Inflammatory macrophage treated with lipopolysaccharide for 1 hour (primary cell): ENCODE results near the gene SHROOM4.

ENCODE experiments used
- DNase-seq, 2 donors: peaks; one replicate each; pipeline ENCODE4 v3.0.0-alpha.2; 2020 to 2022

SHROOM4 gene

DNA sequence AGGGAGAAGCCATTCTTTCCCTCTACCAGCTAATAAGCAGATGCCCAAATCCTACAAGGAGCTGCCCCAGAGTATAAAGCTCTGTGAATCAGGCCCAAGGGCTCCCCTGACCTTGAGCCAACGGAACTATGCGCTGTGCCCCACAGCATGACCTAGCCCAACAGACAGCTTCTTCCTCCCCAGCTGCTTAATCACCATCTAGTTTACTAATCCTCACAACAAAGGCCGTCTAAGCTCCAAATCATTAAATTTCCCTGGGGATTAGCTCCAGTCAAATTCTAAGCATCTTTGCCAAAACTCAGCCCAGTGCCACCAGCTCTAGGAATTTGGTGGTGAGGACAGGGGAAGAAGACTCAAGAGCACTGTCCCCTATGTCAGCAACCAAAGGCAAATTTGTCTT, 113.1 kb downstream of the SHROOM4 start:
- DNase-seq: no peak

GRCh38 chrX:50698944-50699343, 115.0 kb downstream of the SHROOM4 start:
- no peak for DNase-seq

GRCh38 chrX:50697691-50698090, 116.3 kb downstream of the SHROOM4 start:
- DNase-seq: no peak

DNA sequence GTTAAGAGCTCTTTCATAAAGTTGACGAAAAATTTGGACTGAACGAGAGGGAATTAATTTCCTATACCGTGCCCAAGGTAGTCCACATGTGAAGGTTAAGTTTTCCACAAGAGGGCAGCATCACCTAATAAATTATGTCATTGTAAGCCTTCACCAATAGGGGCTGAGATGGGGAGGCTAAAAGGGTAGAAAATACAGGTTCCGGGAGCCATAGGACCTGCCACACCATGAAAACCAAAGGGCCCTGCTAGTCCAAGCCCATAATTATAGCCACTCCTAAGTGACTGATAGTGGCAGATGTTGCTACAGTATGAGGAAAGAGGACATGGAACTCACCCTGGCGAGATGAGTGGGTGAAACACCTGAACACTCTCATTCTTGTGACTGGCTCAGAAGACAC, 122.2 kb downstream of the SHROOM4 start:
- peak; percentile 24 to 61 for DNase-seq

DNA sequence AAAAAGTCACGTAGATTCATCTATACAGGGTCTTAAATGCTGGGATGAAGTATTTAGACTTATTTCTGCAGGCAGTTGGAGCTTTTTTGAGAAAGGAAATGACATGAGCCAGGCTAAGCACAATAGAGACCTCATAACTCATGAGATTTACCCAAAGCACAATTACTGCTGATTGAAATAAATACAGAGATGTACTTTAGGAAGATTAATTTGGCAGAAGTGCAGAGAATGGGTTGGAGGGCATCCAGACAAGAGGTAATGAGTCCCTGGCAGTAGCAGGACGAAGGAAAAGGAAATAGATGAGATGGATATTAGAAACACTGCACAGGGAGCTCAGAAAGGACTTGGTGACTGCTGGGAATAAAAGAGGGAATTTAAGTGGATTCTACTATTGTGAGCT, 129.1 kb downstream of the SHROOM4 start:
- DNase-seq: no peak

DNA sequence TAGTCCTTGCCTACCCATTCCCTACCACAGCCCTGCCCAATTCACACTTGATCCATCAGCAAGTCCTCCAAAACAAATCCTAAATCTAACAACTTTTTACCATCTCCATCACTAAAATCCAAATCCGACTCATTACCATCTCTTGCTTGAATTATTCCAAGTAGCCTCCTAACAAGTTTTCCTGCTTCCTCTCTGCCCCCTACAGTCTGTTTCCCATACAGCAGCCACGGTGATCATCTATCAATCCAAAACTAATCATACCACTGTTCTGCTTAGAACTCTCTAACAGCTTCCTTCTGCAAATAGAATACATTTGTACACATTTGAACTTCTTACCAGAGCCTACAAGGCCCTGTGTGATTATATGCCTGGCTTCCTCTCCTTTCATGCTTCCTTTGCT, 133.0 kb downstream of the SHROOM4 start:
- DNase-seq: no peak

DNA sequence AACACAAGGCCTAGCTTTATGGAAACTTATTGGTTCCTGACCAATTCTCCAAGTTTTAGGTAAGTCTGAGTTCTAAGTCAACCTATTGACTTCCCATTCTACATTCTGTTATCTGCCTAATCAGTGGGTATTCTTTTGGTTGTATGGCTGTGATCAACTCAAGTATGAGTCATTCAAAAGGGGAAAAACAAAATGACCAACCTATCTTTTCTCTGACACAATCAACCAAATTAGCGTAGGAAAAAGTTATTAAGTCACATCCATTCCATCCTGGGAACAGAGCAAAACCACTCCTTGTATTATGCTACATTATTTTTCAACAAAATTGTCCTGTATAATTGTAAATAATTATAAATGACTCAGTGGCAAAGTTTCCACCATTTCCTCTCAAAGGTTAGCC, 136.2 kb downstream of the SHROOM4 start:
- DNase-seq: no peak

DNA sequence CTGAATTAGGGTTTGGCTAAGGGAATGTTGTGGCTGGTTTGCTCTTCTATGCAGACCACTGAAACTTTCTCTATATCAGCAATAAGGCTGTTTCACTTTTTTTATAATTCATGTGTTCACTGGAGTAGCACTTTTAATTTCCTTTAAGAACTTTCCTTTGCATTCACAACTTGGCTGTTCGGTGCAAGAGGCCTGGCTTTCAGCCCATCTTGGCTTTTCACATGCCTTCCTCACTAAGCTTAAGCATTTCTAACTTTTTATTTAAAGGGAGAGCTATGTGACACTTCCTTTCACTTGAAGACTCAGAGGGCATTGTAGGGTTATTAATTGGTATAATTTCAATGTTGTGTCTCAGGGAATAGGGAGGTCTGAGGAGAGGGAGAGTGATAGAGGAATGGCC, 142.3 kb downstream of the SHROOM4 start:
- DNase-seq: no peak

- no peak for DNase-seq
These were observed 145.1 kb downstream of the SHROOM4 start for GRCh38 chrX:50668860-50669259.

- no peak for DNase-seq
These were observed 165.8 kb downstream of the SHROOM4 start for GRCh38 chrX:50648156-50648555.

DNA sequence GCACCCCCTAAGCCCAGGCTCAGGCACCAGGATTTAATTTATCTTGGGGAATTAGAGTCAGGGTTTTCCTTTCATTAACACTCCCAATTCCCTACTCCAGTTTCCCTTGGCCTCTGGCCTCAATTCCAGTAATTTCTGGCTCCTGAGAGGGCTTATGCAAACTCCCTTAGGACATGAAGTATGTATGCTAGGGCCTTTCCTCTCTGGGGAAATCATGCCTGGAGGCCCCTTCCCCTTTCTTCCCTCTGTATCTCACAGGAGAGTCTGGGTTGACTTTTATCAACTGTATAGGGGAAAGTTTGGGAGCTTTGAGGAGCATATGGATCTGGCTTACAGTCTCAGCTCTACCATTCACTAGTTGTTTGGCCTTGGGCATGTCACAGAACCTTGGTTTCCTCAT, 169.5 kb downstream of the SHROOM4 start:
- DNase-seq: no peak

DNA sequence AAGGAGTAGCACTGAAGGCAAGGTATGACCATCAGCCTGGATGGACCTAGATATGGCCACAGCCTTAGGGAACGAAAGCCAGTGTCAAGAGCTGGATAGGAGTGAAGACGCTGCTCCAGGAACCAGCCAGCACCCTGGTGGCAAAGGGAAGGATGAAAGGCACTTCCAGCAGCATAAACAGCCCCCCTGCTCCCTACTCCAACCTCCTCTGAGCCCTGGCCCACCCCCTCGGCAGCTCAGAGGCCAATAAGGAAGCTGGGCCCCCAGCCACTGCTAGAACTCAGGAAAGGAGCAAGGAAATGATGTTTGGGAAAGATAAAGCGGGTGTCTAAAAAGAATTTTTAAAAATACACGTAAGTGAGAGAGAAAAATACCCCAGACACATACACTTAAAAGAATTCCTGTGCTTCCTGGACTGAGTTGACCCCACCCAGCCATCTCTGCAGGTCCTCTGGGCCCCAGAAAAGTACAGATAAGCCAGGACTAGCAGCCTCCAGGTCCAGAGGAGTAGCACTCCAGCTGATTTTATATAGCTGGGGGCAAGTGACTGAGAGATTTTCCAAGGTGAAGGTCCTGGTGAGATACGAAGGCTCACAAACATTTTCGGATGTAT, 170.4 kb downstream of the SHROOM4 start:
- no peak for DNase-seq

DNA sequence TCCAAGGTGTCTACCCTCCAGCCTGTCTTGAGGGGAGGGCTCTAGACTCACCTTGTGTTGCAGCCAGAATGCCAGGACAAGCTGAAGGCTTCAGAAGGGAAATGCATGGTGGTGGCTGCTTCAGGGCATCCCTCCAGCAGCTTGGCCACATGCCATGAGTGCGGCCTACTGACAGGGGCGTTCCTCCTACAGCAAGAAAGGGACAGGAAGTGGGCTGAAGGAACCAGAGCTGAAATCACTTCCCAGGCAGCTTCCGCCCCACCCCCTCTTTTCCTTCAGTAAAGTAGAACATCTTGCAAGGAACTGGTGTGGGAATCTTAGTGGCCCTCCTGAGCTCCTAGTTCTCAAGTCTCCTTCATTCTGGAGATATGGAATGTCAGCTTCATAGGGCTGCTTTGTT, 175.9 kb downstream of the SHROOM4 start:
- no peak for DNase-seq

DNA sequence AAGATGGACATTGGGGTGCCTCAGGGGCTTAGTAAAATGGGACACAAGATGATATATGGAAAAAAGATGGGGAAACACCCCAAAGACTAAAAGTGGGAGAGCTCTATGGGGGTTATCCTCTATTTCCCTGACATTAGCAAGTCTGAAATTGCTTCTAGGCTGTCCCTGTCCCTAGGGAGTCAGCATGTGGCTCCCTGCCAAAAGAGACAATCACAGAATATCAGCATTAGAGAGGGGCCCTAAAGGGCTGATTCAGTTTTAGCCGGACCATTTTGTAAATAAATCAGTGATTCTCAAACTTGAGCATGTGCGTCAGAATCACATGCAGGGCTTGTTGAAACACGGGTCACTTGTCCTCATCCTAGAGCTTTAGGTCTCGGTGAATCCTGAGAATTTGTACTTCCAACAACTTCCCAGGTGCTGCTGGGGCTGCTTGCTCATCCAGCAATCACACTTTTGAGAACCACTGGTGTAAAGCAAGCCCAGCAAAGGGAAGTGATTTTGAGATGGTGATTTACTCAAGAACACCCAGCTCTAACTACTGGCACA, 178.1 kb downstream of the SHROOM4 start:
- DNase-seq: no peak

- DNase-seq: no peak
These were observed 178.8 kb downstream of the SHROOM4 start for GRCh38 chrX:50635162-50635561.

- no peak for DNase-seq
These were observed 184.2 kb downstream of the SHROOM4 start for GRCh38 chrX:50629774-50630173.

DNA sequence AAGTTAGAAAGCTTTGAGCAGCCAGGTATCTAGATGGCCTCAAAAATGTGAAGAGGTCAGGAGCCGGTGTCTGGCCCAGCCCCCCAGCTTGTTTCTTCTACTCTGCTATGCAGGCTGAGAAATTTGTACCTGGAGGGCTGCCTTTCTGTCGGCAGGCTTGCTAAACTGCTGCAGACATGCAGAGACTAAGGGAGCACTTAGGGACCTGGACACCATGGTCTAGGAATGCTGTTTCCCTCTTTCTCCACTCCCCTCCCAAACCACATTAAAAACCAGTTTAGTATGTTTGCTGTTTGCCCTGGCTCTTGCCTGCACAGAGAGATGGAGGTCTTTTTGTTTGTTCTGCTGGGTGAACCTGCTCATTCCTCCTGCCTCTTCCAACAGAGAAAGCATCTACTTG, 186.3 kb downstream of the SHROOM4 start:
- no peak for DNase-seq

GRCh38 chrX:50626432-50626831, 187.6 kb downstream of the SHROOM4 start:
- no peak for DNase-seq

DNA sequence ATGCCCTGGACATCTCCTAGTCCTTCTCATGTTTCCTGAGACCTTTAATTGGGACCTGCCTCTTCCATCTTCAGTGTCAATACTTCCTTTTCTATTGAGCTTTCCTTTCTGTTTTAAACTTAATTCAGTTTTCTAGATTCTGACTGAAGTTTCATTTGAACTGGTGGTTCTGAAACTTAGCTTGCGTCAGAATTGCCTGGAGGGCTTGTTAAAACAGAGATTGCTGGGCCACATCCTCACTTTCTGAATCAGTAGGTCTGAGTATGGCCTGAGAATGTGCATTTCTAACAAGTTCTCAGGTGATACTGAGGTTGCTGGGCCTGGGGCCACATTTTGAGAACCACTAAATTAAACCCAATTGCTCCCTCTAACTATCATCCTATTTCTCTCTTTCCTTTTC, 191.2 kb downstream of the SHROOM4 start:
- DNase-seq: no peak

- DNase-seq: no peak
These were observed 195.0 kb downstream of the SHROOM4 start for GRCh38 chrX:50618788-50619558.

DNA sequence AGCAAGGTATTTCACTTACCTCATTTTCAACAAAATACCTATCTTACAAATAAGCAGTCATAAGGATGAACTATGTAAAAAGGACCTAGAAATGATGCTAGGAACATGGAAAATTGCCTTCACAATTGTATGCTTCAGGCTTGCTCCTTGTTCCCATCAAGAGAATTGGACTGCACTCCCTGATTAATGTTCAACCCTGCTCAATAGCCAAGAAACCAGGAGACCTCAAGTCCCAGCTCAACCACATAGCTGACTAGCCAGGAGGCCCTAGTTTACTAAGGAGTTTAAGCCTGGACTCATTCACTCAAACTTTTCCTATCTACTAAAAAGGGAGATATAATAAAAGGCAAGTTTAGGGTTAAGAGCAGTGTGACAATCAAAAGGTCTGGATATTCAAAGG, 196.8 kb downstream of the SHROOM4 start:
- DNase-seq: no peak

DNA sequence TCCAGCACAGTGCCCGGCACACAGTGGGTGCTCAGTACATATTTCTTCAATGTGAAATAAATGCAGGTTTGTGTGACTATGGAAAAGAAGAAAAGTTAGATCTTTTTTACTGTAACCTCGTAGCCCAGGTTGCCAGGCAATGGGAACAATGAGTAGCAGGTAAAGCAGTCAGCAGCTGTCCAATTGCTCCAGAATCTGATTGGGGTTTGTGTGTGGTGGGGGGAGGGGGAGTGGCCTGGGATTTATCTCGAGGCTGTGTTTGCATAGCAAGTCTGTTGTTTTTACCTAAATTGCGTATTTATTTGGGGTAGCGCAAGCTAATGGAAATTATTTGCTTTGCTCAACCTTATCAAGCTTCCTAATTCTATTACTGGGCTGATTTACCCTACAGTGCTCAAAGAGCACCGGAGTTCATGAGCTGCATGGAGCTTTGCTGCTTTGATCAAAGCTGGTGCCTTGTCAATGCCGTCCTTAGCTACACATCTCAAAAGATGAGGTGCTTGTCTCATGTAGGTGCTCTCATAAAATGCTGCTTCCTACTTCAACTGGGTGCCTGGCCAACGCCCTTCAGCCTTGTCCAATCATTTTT, 198.3 kb downstream of the SHROOM4 start:
- DNase-seq: no peak

- no peak for DNase-seq
These were observed 199.5 kb downstream of the SHROOM4 start for GRCh38 chrX:50614460-50614859.

GRCh38 chrX:50613846-50614245, 200.1 kb downstream of the SHROOM4 start:
- peak; percentile 10 to 13 for DNase-seq
